ENCODE data around the gene TM2D3.

DNA sequence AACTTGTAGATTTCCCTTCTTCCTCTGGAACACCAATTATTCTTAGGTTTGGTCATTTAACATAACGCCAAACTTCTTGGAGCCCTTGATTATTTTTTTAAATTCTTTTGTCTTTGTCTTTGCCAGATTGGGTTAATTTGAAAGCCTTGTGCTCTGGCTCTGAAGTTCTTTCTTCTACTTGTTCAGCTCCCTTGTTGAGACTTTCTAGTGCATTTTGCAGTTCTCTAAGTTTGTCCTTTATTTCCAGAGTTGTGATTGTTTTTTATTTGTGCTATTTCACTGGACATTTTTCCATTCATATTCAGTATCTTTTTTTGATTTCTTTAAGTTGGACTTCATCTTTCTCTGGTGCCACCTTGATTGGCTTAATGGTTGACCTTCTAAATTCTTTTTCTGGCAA lies 55.5 kb downstream of the TM2D3 start:
- TF ChIP-seq, protein P1, sequence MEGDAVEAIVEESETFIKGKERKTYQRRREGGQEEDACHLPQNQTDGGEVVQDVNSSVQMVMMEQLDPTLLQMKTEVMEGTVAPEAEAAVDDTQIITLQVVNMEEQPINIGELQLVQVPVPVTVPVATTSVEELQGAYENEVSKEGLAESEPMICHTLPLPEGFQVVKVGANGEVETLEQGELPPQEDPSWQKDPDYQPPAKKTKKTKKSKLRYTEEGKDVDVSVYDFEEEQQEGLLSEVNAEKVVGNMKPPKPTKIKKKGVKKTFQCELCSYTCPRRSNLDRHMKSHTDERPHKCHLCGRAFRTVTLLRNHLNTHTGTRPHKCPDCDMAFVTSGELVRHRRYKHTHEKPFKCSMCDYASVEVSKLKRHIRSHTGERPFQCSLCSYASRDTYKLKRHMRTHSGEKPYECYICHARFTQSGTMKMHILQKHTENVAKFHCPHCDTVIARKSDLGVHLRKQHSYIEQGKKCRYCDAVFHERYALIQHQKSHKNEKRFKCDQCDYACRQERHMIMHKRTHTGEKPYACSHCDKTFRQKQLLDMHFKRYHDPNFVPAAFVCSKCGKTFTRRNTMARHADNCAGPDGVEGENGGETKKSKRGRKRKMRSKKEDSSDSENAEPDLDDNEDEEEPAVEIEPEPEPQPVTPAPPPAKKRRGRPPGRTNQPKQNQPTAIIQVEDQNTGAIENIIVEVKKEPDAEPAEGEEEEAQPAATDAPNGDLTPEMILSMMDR (IDR thresholded peaks at IDR 0.05; ENCODE audit: control extremely low read depth in 1 of 3, insufficient read depth in 1 of 3, low read depth in 1 of 3, low read length in 3 of 3): no peak
- TF ChIP-seq CREB1 (IDR thresholded peaks at IDR 0.05) (no peak), RAD21 (IDR thresholded peaks at IDR 0.05 in 1 of 2, conservative IDR thresholded peaks at IDR 0.05 in 1 of 2; ENCODE audit: low read depth in 2 of 2, low read length in 2 of 2) (no peak), RFX5 (IDR thresholded peaks at IDR 0.05; ENCODE audit: borderline replicate concordance, low read depth, low read length) (no peak), SUZ12 (IDR thresholded peaks at IDR 0.05; ENCODE audit: low read length) (no peak), EZH2 (IDR thresholded peaks at IDR 0.05; ENCODE audit: low read depth, low read length, severe bottlenecking) (no peak), POLR2A (IDR thresholded peaks at IDR 0.05; ENCODE audit: control extremely low read depth in 1 of 2, low read depth in 2 of 2, low read length in 2 of 2) (no peak), EP300 (IDR thresholded peaks at IDR 0.05; ENCODE audit: borderline replicate concordance in 1 of 2, low read depth in 2 of 2, low read length in 2 of 2) (no peak), GABPA (IDR thresholded peaks at IDR 0.05; ENCODE audit: borderline replicate concordance, insufficient read depth, low read length) (no peak)
- TF ChIP-seq, protein P2, sequence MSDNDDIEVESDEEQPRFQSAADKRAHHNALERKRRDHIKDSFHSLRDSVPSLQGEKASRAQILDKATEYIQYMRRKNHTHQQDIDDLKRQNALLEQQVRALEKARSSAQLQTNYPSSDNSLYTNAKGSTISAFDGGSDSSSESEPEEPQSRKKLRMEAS (IDR thresholded peaks at IDR 0.05): no peak
